ENCODE data around the gene FCER2.

The FCER2 gene

DNA sequence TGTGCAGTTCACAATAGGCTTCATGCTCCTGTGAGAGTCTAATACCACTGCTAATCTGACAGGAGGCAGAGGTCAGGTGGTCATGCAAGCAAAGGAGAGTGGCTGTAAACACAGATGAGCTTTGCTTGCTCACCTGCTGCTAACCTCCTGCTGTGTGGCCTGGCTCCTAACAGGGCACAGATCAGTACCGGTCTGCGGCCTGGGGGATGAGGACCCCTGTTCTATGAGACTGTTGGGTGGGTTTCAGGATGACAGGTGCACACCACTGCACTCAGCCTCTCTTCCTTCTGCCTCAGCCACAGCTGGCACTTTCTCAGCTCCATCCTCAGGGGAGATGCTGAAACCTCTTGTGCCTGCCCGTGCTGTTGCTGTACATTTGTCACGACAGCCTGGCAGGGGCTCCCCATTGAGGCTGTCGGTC lies 20.3 kb upstream of the FCER2 start:
- TF ChIP-seq POLR2AphosphoS5 (IDR thresholded peaks at IDR 0.05; ENCODE audit: low read depth, low read length) = no peak
- no peak for TF ChIP-seq SIN3A (IDR thresholded peaks at IDR 0.05; ENCODE audit: borderline replicate concordance, insufficient read depth, low read length)
- no peak for TF ChIP-seq FOXP2 (optimal IDR thresholded peaks at IDR 0.05; ENCODE audit: borderline replicate concordance, extremely low read depth, extremely low read length, insufficient read depth)
- TF ChIP-seq, protein P1, sequence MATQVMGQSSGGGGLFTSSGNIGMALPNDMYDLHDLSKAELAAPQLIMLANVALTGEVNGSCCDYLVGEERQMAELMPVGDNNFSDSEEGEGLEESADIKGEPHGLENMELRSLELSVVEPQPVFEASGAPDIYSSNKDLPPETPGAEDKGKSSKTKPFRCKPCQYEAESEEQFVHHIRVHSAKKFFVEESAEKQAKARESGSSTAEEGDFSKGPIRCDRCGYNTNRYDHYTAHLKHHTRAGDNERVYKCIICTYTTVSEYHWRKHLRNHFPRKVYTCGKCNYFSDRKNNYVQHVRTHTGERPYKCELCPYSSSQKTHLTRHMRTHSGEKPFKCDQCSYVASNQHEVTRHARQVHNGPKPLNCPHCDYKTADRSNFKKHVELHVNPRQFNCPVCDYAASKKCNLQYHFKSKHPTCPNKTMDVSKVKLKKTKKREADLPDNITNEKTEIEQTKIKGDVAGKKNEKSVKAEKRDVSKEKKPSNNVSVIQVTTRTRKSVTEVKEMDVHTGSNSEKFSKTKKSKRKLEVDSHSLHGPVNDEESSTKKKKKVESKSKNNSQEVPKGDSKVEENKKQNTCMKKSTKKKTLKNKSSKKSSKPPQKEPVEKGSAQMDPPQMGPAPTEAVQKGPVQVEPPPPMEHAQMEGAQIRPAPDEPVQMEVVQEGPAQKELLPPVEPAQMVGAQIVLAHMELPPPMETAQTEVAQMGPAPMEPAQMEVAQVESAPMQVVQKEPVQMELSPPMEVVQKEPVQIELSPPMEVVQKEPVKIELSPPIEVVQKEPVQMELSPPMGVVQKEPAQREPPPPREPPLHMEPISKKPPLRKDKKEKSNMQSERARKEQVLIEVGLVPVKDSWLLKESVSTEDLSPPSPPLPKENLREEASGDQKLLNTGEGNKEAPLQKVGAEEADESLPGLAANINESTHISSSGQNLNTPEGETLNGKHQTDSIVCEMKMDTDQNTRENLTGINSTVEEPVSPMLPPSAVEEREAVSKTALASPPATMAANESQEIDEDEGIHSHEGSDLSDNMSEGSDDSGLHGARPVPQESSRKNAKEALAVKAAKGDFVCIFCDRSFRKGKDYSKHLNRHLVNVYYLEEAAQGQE (IDR thresholded peaks at IDR 0.05; ENCODE audit: insufficient read depth in 1 of 2, low read depth in 2 of 2, low read length in 2 of 2) = no peak
- no peak for TF ChIP-seq TAF1 (IDR thresholded peaks at IDR 0.05; ENCODE audit: borderline replicate concordance, insufficient read depth, low read length)

DNA sequence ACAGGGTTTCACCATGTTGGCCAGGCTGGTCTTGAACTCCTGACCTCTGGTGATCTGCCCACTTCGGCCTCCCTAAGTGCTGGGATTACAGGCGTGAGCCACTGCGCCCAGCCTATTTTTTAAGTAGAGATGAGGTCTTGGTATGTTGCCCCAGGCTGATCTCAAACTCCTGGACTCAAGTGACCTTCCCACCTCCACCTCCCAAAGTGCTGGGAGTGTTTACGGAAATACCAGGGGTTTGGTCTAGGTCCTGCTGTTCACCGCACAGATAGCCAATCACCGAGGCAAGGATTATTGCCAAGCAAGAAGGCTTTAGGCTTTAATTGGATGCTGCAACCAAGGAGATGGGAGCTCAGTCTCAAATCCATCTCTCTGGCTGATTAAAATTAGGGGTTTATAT lies 18.4 kb upstream of the FCER2 start:
- TF ChIP-seq POLR2AphosphoS5 (IDR thresholded peaks at IDR 0.05; ENCODE audit: low read depth, low read length) (no peak), SIN3A (IDR thresholded peaks at IDR 0.05; ENCODE audit: borderline replicate concordance, insufficient read depth, low read length) (no peak), TAF1 (IDR thresholded peaks at IDR 0.05; ENCODE audit: borderline replicate concordance, insufficient read depth, low read length) (no peak), FOXP2 (optimal IDR thresholded peaks at IDR 0.05; ENCODE audit: borderline replicate concordance, extremely low read depth, extremely low read length, insufficient read depth) (no peak)
- TF ChIP-seq, protein P1 (IDR thresholded peaks at IDR 0.05; ENCODE audit: insufficient read depth in 1 of 2, low read depth in 2 of 2, low read length in 2 of 2) = no peak

DNA sequence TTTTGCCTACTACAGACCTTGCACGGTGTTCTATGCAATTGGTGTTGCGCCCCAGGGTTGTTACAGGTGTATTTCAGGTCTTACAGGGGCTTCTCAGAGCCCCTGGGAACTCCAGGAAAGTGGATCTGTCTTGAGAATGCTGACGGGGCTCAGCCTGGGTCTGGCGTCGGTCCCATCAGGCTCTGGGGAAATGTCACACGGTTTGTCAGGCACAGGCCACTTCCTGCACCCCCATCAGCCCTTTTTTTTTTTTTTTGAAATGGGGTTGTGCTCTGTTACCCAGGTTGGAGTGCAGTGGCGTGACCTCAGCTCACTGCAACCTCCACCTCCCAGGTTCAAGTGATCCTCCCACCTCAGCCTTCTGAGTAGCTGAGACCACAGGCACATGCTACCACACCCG lies 16.7 kb upstream of the FCER2 start:
- TF ChIP-seq TAF1 (IDR thresholded peaks at IDR 0.05; ENCODE audit: borderline replicate concordance, insufficient read depth, low read length) = no peak
- no peak for TF ChIP-seq SIN3A (IDR thresholded peaks at IDR 0.05; ENCODE audit: borderline replicate concordance, insufficient read depth, low read length)
- TF ChIP-seq POLR2AphosphoS5 (IDR thresholded peaks at IDR 0.05; ENCODE audit: low read depth, low read length) = no peak
- TF ChIP-seq FOXP2 (optimal IDR thresholded peaks at IDR 0.05; ENCODE audit: borderline replicate concordance, extremely low read depth, extremely low read length, insufficient read depth) = no peak

DNA sequence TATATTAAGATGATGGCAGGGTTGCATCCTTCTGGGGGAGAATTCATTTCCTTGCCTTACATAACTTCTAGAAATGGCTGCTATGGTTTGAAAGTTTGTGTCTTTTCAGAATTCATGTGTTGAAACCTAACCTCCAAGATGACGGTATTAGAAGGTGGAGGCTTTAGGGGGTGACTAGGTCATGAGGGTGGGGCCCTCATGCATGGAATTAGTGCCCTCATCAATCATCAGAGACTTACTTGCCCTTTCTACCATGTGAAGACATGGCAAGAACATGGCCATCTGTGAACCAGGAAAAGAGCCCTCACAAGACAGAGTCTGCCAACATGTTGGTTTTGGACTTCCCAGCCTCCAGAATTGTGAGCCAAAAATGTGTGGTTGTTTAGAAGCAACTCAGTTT lies 14.8 kb upstream of the FCER2 start:
- TF ChIP-seq FOXP2 (optimal IDR thresholded peaks at IDR 0.05; ENCODE audit: borderline replicate concordance, extremely low read depth, extremely low read length, insufficient read depth) (no peak), TAF1 (IDR thresholded peaks at IDR 0.05; ENCODE audit: borderline replicate concordance, insufficient read depth, low read length) (no peak), SIN3A (IDR thresholded peaks at IDR 0.05; ENCODE audit: borderline replicate concordance, insufficient read depth, low read length) (no peak), POLR2AphosphoS5 (IDR thresholded peaks at IDR 0.05; ENCODE audit: low read depth, low read length) (no peak)
- TF ChIP-seq, protein P1 (IDR thresholded peaks at IDR 0.05; ENCODE audit: insufficient read depth in 1 of 2, low read depth in 2 of 2, low read length in 2 of 2) = no peak

DNA sequence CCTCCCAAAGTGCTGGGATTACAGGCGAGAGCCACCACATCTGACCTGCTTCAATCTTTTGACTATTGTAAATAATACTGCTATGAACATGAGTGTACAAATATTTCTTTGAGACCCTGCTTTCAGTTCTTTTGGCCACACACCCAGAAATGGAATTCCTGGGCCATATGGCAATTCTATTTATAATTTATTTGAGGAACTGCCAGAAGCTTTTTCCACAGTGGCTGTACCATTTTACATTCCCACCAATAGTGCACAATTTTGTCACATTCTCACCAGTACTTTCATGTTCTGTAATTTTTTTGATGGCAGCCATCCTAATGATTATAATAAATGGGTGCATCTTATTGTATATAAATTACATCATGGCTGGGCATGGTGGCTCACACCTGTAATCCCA lies 13.7 kb upstream of the FCER2 start:
- TF ChIP-seq TAF1 (IDR thresholded peaks at IDR 0.05; ENCODE audit: borderline replicate concordance, insufficient read depth, low read length) = no peak
- no peak for TF ChIP-seq SIN3A (IDR thresholded peaks at IDR 0.05; ENCODE audit: borderline replicate concordance, insufficient read depth, low read length)
- no peak for TF ChIP-seq POLR2AphosphoS5 (IDR thresholded peaks at IDR 0.05; ENCODE audit: low read depth, low read length)
- TF ChIP-seq, protein P1 (IDR thresholded peaks at IDR 0.05; ENCODE audit: insufficient read depth in 1 of 2, low read depth in 2 of 2, low read length in 2 of 2) = no peak
- TF ChIP-seq FOXP2 (optimal IDR thresholded peaks at IDR 0.05; ENCODE audit: borderline replicate concordance, extremely low read depth, extremely low read length, insufficient read depth) = no peak

Measured in PFSK-1 (cell line).